ENCODE measurements around the gene ROR2.
"Not testable (repeated sequence)": the region's sequence is repeated elsewhere in the genome, so short reads cannot be mapped to it uniquely, and the experiment has no call there.

The ROR2 gene

GRCh38 chr9:91915524-91916263, 34.3 kb downstream of the ROR2 start:
- no peak for DNase-seq (ENCODE audit: insufficient read length, low spot score)
- TF ChIP-seq POLR2AphosphoS5 (IDR thresholded peaks at IDR 0.05; ENCODE audit: low read depth, low read length) (no peak), PAX5 (IDR thresholded peaks at IDR 0.05; ENCODE audit: insufficient read depth, low read length, severe bottlenecking) (no peak), POLR2A (IDR thresholded peaks at IDR 0.05; ENCODE audit: low read depth, low read length) (no peak), SPI1 (IDR thresholded peaks at IDR 0.05; ENCODE audit: low read depth, low read length) (no peak), TAF1 (IDR thresholded peaks at IDR 0.05; ENCODE audit: low read depth, low read length) (no peak), POU2F2 (IDR thresholded peaks at IDR 0.05; ENCODE audit: low read depth, low read length) (no peak)

DNA sequence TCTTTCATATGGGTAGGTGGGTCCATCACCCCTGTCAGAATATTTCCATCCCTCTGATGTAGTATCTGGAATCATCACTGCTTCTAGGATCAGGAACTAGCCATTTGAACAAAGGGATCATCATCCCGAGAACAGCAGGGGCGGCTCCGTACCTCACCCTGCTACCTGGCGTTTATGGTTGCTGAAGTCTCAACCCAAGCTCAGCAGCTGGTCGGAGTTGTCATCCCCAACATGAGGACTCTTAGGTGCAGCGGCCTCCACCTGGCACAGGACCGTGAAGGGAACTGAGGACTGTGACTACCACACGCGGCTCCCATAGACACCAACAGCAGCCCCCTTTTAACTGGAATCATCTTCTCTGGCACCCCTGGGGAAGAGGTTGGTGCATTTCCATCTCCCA, 35.1 kb downstream of the ROR2 start:
- DNase-seq (ENCODE audit: insufficient read length, low spot score) (no peak), FAIRE-seq (no peak)
- TF ChIP-seq POLR2A (IDR thresholded peaks at IDR 0.05; ENCODE audit: low read depth, low read length) (no peak), TAF1 (IDR thresholded peaks at IDR 0.05; ENCODE audit: low read depth, low read length) (no peak), POU2F2 (IDR thresholded peaks at IDR 0.05; ENCODE audit: low read depth, low read length) (no peak), POLR2AphosphoS5 (IDR thresholded peaks at IDR 0.05; ENCODE audit: low read depth, low read length) (no peak), SPI1 (IDR thresholded peaks at IDR 0.05; ENCODE audit: low read depth, low read length) (no peak), PAX5 (IDR thresholded peaks at IDR 0.05; ENCODE audit: insufficient read depth, low read length, severe bottlenecking) (no peak)

More at GRCh38 chr9:91915524-91916263, 34.3 kb downstream of the ROR2 start:
- no peak for FAIRE-seq

GRCh38 chr9:91914404-91914803, 35.6 kb downstream of the ROR2 start:
- TF ChIP-seq PAX5 (IDR thresholded peaks at IDR 0.05; ENCODE audit: insufficient read depth, low read length, severe bottlenecking) (no peak), POLR2A (IDR thresholded peaks at IDR 0.05; ENCODE audit: low read depth, low read length) (no peak), SPI1 (IDR thresholded peaks at IDR 0.05; ENCODE audit: low read depth, low read length) (no peak), POU2F2 (IDR thresholded peaks at IDR 0.05; ENCODE audit: low read depth, low read length) (no peak), TAF1 (IDR thresholded peaks at IDR 0.05; ENCODE audit: low read depth, low read length) (no peak), POLR2AphosphoS5 (IDR thresholded peaks at IDR 0.05; ENCODE audit: low read depth, low read length) (no peak)
- FAIRE-seq: no peak
- DNase-seq (ENCODE audit: insufficient read length, low spot score): no peak

GRCh38 chr9:91913986-91914385, 36.0 kb downstream of the ROR2 start:
- no peak for TF ChIP-seq POLR2AphosphoS5 (IDR thresholded peaks at IDR 0.05; ENCODE audit: low read depth, low read length)
- TF ChIP-seq SPI1 (IDR thresholded peaks at IDR 0.05; ENCODE audit: low read depth, low read length): no peak
- TF ChIP-seq PAX5 (IDR thresholded peaks at IDR 0.05; ENCODE audit: insufficient read depth, low read length, severe bottlenecking): no peak
- FAIRE-seq (no peak), DNase-seq (ENCODE audit: insufficient read length, low spot score) (no peak)

GRCh38 chr9:91913096-91913495, 36.9 kb downstream of the ROR2 start:
- no peak for TF ChIP-seq POU2F2 (IDR thresholded peaks at IDR 0.05; ENCODE audit: low read depth, low read length)
- FAIRE-seq (no peak), DNase-seq (ENCODE audit: insufficient read length, low spot score) (no peak)

GRCh38 chr9:91911657-91912056, 38.4 kb downstream of the ROR2 start:
- DNase-seq (ENCODE audit: insufficient read length, low spot score) (no peak), FAIRE-seq (no peak)
- TF ChIP-seq PAX5 (IDR thresholded peaks at IDR 0.05; ENCODE audit: insufficient read depth, low read length, severe bottlenecking) (no peak), POLR2AphosphoS5 (IDR thresholded peaks at IDR 0.05; ENCODE audit: low read depth, low read length) (no peak), POLR2A (IDR thresholded peaks at IDR 0.05; ENCODE audit: low read depth, low read length) (no peak), SPI1 (IDR thresholded peaks at IDR 0.05; ENCODE audit: low read depth, low read length) (no peak), TAF1 (IDR thresholded peaks at IDR 0.05; ENCODE audit: low read depth, low read length) (no peak), POU2F2 (IDR thresholded peaks at IDR 0.05; ENCODE audit: low read depth, low read length) (no peak)

GRCh38 chr9:91909256-91909655, 40.8 kb downstream of the ROR2 start:
- DNase-seq (ENCODE audit: insufficient read length, low spot score); FAIRE-seq: not testable (repeated sequence)

GRCh38 chr9:91908746-91909145, 41.3 kb downstream of the ROR2 start:
- FAIRE-seq (no peak), DNase-seq (ENCODE audit: insufficient read length, low spot score) (no peak)
- TF ChIP-seq PAX5 (IDR thresholded peaks at IDR 0.05; ENCODE audit: insufficient read depth, low read length, severe bottlenecking) (no peak), SPI1 (IDR thresholded peaks at IDR 0.05; ENCODE audit: low read depth, low read length) (no peak), POLR2A (IDR thresholded peaks at IDR 0.05; ENCODE audit: low read depth, low read length) (no peak), POLR2AphosphoS5 (IDR thresholded peaks at IDR 0.05; ENCODE audit: low read depth, low read length) (no peak), POU2F2 (IDR thresholded peaks at IDR 0.05; ENCODE audit: low read depth, low read length) (no peak), TAF1 (IDR thresholded peaks at IDR 0.05; ENCODE audit: low read depth, low read length) (no peak)

DNA sequence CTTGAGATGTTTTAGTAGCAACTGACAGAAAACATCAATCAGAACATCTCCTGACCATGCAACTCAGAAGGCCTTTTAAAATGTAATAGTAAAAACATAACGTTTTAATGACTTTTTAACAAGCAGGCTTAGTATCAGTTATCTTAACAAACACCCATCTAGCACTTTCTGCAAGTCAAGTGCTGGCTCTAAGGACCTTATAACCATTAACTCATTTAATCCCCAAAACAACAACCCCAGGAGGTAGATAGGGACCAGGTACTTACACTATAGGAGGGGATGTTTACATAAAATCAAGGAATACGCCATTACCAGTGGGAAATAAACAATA, 41.8 kb downstream of the ROR2 start:
- FAIRE-seq: no peak
- DNase-seq (ENCODE audit: insufficient read length, low spot score): no peak
- TF ChIP-seq TAF1 (IDR thresholded peaks at IDR 0.05; ENCODE audit: low read depth, low read length) (no peak), POLR2AphosphoS5 (IDR thresholded peaks at IDR 0.05; ENCODE audit: low read depth, low read length) (no peak), PAX5 (IDR thresholded peaks at IDR 0.05; ENCODE audit: insufficient read depth, low read length, severe bottlenecking) (no peak), SPI1 (IDR thresholded peaks at IDR 0.05; ENCODE audit: low read depth, low read length) (no peak), POLR2A (IDR thresholded peaks at IDR 0.05; ENCODE audit: low read depth, low read length) (no peak), POU2F2 (IDR thresholded peaks at IDR 0.05; ENCODE audit: low read depth, low read length) (no peak)

DNA sequence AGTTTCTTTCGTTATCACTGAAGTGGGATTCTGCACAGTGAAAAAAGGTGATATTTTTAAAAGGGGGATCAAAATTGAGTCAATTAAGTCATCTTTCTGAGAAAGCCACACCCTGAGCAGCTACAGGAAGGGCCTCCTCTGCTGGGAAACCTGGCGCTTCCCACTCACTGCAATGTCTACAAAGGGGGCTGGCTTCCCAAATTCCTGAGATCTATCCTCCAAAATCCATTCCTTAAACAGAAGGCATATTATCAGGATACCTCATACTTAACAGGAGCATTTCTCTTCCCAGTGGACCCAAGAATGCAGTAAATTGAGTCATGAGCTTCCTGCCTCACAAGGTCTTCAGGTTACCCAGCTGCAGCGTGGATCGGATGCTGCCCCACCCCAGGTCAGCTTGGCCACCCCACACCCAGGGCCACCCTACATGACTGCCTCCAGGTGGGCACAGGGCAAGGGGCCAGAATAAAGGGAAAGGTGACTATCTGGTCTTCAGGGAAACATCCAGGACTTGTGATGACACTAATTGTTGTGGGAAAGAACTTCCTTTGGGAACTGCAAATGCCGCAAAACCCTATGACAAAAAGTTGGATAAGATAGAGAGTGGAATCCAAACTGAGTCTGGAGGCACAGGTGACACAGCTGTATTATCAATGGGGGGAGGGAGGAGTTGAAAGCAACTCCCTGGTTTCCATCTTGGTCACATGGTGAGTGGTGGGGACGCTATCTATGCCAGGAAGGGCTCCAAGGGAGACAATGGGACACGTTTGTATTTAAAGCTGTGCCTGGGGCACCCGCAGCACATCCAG, 42.3 kb downstream of the ROR2 start:
- DNase-seq (ENCODE audit: insufficient read length, low spot score) (no peak), FAIRE-seq (no peak)
- no peak for TF ChIP-seq TAF1 (IDR thresholded peaks at IDR 0.05; ENCODE audit: low read depth, low read length)
- no peak for TF ChIP-seq POLR2AphosphoS5 (IDR thresholded peaks at IDR 0.05; ENCODE audit: low read depth, low read length)
- no peak for TF ChIP-seq SPI1 (IDR thresholded peaks at IDR 0.05; ENCODE audit: low read depth, low read length)
- no peak for TF ChIP-seq POLR2A (IDR thresholded peaks at IDR 0.05; ENCODE audit: low read depth, low read length)
- TF ChIP-seq PAX5 (IDR thresholded peaks at IDR 0.05; ENCODE audit: insufficient read depth, low read length, severe bottlenecking): no peak
- no peak for TF ChIP-seq POU2F2 (IDR thresholded peaks at IDR 0.05; ENCODE audit: low read depth, low read length)
